ENCODE results near the gene PHF21B.

DNA sequence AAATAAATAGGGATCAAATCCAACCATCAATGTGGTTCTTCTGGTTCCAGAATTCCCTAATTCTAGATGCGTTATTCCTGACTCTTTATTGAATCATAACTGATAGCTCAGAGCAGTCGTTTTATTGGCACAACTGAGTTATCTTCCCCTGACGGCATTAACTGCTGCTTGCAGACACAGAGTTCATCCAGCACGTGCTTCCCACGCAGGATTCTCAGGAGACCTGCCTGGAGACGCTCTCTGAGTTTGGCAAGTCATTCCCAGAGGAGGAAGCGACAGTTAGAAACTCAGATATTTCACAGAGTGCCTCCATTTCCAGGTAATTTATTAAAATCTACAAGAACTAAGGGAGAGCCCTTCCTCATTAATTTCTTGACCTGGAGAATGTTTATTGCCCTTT, 35.4 kb upstream of the PHF21B start:
- TF ChIP-seq IKZF3 (tag by site-specific recombination; IDR thresholded peaks at IDR 0.05) (no peak), TRIM28 (IDR thresholded peaks at IDR 0.05; ENCODE audit: borderline replicate concordance, low read length) (no peak), ZNF561 (tag by site-specific recombination; IDR thresholded peaks at IDR 0.05; ENCODE audit: borderline replicate concordance) (no peak)
- TF ChIP-seq, protein P1, sequence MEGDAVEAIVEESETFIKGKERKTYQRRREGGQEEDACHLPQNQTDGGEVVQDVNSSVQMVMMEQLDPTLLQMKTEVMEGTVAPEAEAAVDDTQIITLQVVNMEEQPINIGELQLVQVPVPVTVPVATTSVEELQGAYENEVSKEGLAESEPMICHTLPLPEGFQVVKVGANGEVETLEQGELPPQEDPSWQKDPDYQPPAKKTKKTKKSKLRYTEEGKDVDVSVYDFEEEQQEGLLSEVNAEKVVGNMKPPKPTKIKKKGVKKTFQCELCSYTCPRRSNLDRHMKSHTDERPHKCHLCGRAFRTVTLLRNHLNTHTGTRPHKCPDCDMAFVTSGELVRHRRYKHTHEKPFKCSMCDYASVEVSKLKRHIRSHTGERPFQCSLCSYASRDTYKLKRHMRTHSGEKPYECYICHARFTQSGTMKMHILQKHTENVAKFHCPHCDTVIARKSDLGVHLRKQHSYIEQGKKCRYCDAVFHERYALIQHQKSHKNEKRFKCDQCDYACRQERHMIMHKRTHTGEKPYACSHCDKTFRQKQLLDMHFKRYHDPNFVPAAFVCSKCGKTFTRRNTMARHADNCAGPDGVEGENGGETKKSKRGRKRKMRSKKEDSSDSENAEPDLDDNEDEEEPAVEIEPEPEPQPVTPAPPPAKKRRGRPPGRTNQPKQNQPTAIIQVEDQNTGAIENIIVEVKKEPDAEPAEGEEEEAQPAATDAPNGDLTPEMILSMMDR (tag by site-specific recombination; IDR thresholded peaks at IDR 0.05) = no peak

All from HEK293 (cell line).